Transverse colon (tissue), 4 donors: ENCODE measurements around the gene SDCCAG8. TPM values are rescaled to one million over a fixed set of nuclear protein-coding genes. Genes with fewer than 3 reads are reported as not detected.

Experiments
- DNase-seq: peaks from one replicate; pipeline ENCODE4 v3.0.0-alpha.2; 2019
- H3K27ac ChIP-seq, 4 donors: fragments of 200-600 bp; sonication (generic); 2 replicates each; pipeline ENCODE4 v1.5.1; 2016 to 2018; ENCODE audit warnings: inconsistent platforms in 4 of 4
- H3K27me3 ChIP-seq: fragments of 200-600 bp; sonication (generic); 2 replicates; pipeline ENCODE4 v1.5.1; 2017; ENCODE audit warnings: inconsistent platforms
- H3K36me3 ChIP-seq, 4 donors: fragments of 200-600 bp; sonication (generic); 2 replicates each; pipeline ENCODE4 v1.5.1; 2017 to 2019; ENCODE audit warnings: inconsistent platforms in 4 of 4
- H3K4me1 ChIP-seq, 4 donors: fragments of 200-600 bp; sonication (generic); 2 replicates each; pipeline ENCODE4 v1.5.1; 2017 to 2020; ENCODE audit warnings: inconsistent platforms in 4 of 4
- H3K4me3 ChIP-seq, 4 donors: fragments of 200-600 bp; sonication (generic); 1 replicate in 1 of 4; 2 replicates in 3 of 4; pipeline versions ENCODE4 v1.5.1 to v1.6.1; 2017 to 2019; ENCODE audit warnings: inconsistent platforms in 4 of 4
- H3K9me3 ChIP-seq, 2 donors: fragments of 200-600 bp; sonication (generic); 2 replicates each; pipeline ENCODE4 v1.5.1; 2017 to 2019; ENCODE audit warnings: inconsistent platforms in 2 of 2
- EP300 ChIP-seq: sonication (generic); formaldehyde crosslinking; IDR thresholded peaks from one replicate; pipeline ENCODE4 v1.6.1; 2017; ENCODE audit warnings: antibody characterized with exemption, low read depth
- POLR2A ChIP-seq: fragments of 450-650 bp; IDR thresholded peaks from one replicate; pipeline ENCODE4 v1.6.1; 2016; ENCODE audit warnings: antibody characterized with exemption, mild to moderate bottlenecking, moderate library complexity
- POLR2AphosphoS5 ChIP-seq, 3 donors: sonication (generic); formaldehyde crosslinking; IDR thresholded peaks; one replicate each; pipeline ENCODE4 v1.6.1; 2016; ENCODE audit warnings: antibody characterized with exemption in 3 of 3
- WGBS, 2 donors: methylation state at CpG; one replicate each; pipeline ENCODE4 v1.1.5; 2018; ENCODE audit warnings: low coverage in 1 of 2; 5-methylcytosine and 5-hydroxymethylcytosine counted together
- in situ Hi-C, 4 donors: fragments of 200-750 bp; cut with MboI; loops; one replicate each; pipeline versions ENCODE4 v1.15.0 to v1.15.1; 2017; ENCODE audit warnings: low sequenced_read_pairs in 3 of 4, low pct_ligation_motif_present in 1 of 4, low pct_unique_long_range_greater_than_20kb in 1 of 4
- intact Hi-C: fragments of 100-400 bp; cut with DNase I; formaldehyde crosslinking; loops from one replicate; pipeline ENCODE4 v1.15.1; 2023; ENCODE audit warnings: low total_unique reads
- total RNA-seq, 4 donors: library from RNA; depleted of rRNA; stranded (reverse); fragments of >200 nt; gene quantifications; one replicate each; pipeline ENCODE4 v1.1.0, GENCODE V29; 2016
- TF ChIP-seq, protein P1 (sequence below), 5 experiments: fragments of 200-600 bp in 3 of 5; fragments of 450-650 bp in 2 of 5; sonication (generic) in 3 of 5; IDR thresholded peaks; 1 replicate in 2 of 5; 2 replicates in 3 of 5; pipeline ENCODE4 v1.5.1; 2016 to 2017; ENCODE audit warnings: antibody characterized with exemption in 5 of 5, inconsistent platforms in 3 of 5, mild to moderate bottlenecking in 2 of 5, moderate library complexity in 1 of 5

SDCCAG8 gene
- total RNA-seq, 4 donors from 2014 or later: 28.8 to 101 (median 42.5) TPM

DNA sequence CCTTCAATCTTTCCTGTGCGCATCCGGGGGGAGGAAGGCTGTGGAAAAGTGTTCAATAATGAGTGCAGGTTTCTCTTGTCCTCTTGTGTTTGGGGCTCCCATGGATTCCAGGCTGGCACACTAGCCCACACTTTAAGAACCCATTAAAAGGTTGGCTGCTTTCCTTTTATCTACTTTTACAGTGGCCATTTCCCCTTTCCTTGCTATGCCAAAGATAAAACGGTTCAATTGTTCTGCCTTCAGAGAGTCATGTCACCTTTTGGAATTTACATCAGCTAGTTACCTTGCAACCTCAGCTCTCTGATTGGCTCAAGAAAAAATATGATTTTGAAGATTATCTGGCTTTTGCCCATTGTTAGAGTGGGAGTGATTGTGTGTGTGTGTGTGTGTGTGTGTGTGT is 182.3 kb downstream of the SDCCAG8 start:
- intact Hi-C loops (no loop called here), in situ Hi-C loops (no loop called here)
- no peaks in the 10 kb centered on the region for H3K4me1 ChIP-seq
- no peak for DNase-seq
- 69 to 93% methylated on average over 1 to 3 of the region's 3 CpGs for WGBS, 2 donors
- H3K36me3 ChIP-seq: no peaks in the 10 kb centered on the region
- no peaks in the 10 kb centered on the region for H3K9me3 ChIP-seq
- no peaks in the 10 kb centered on the region for H3K27me3 ChIP-seq
- no peak overlapping the region for H3K27ac ChIP-seq
- H3K4me3 ChIP-seq: no peak overlapping the region
- TF ChIP-seq EP300 (no peak), POLR2A (no peak), POLR2AphosphoS5 (IDR thresholded peaks at IDR 0.05) (no peak)
- TF ChIP-seq, protein P1, sequence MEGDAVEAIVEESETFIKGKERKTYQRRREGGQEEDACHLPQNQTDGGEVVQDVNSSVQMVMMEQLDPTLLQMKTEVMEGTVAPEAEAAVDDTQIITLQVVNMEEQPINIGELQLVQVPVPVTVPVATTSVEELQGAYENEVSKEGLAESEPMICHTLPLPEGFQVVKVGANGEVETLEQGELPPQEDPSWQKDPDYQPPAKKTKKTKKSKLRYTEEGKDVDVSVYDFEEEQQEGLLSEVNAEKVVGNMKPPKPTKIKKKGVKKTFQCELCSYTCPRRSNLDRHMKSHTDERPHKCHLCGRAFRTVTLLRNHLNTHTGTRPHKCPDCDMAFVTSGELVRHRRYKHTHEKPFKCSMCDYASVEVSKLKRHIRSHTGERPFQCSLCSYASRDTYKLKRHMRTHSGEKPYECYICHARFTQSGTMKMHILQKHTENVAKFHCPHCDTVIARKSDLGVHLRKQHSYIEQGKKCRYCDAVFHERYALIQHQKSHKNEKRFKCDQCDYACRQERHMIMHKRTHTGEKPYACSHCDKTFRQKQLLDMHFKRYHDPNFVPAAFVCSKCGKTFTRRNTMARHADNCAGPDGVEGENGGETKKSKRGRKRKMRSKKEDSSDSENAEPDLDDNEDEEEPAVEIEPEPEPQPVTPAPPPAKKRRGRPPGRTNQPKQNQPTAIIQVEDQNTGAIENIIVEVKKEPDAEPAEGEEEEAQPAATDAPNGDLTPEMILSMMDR (IDR thresholded peaks at IDR 0.05): no peak

DNA sequence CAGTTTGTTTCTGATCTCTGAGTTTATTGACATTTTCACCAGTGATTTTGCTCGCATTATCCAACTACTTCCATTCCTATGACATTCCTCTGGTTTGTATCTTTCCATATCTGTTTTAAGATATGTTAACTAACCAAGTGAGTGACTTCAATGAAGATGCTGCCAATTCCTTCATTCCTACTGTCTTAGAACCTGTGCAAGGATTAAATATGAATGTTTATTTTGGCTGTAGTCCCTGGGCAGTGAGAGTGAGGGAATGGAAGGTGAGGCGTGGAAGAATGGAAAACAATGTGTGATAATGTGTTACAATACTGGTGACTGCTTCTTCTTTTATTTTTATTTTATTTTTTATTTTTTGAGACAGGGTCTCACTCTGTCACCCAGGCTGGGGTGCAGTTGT is 183.0 kb downstream of the SDCCAG8 start:
- Histone ChIP-seq H3K27me3 (no peaks in the 10 kb centered on the region), H3K27ac (no peak overlapping the region), H3K4me3 (no peak overlapping the region), H3K4me1 (no peaks in the 10 kb centered on the region), H3K36me3 (no peaks in the 10 kb centered on the region), H3K9me3 (no peaks in the 10 kb centered on the region)
- in situ Hi-C loops: no loop called here
- intact Hi-C loops: no loop called here
- no peak for DNase-seq
- TF ChIP-seq, protein P1 (IDR thresholded peaks at IDR 0.05): no peak
- no peak for TF ChIP-seq POLR2A
- TF ChIP-seq POLR2AphosphoS5 (IDR thresholded peaks at IDR 0.05): no peak
- no peak for TF ChIP-seq EP300
- 41 to 86% methylated on average over 1 to 2 of the region's 2 CpGs for WGBS, 2 donors

GRCh38 chr1:243440406-243440805 is 184.6 kb downstream of the SDCCAG8 start:
- intact Hi-C loops (no loop called here), in situ Hi-C loops (no loop called here)
- TF ChIP-seq POLR2A: no peak
- TF ChIP-seq, protein P1 (IDR thresholded peaks at IDR 0.05): no peak
- TF ChIP-seq POLR2AphosphoS5 (IDR thresholded peaks at IDR 0.05): no peak
- TF ChIP-seq EP300: no peak
- DNase-seq: no peak
- H3K27me3 ChIP-seq: no peaks in the 10 kb centered on the region
- 89 to 100% methylated on average over 2 of the region's 2 CpGs for WGBS, 2 donors
- no peaks in the 10 kb centered on the region for H3K36me3 ChIP-seq
- no peak overlapping the region for H3K27ac ChIP-seq
- no peaks in the 10 kb centered on the region for H3K4me1 ChIP-seq
- no peaks in the 10 kb centered on the region for H3K9me3 ChIP-seq
- H3K4me3 ChIP-seq: no peak overlapping the region

GRCh38 chr1:243441601-243442000 is 185.8 kb downstream of the SDCCAG8 start:
- TF ChIP-seq, protein P1 (IDR thresholded peaks at IDR 0.05): no peak
- TF ChIP-seq EP300 (no peak), POLR2AphosphoS5 (IDR thresholded peaks at IDR 0.05) (no peak), POLR2A (no peak)
- no peaks in the 10 kb centered on the region for H3K36me3 ChIP-seq
- intact Hi-C loops (no loop called here), in situ Hi-C loops (no loop called here)
- H3K27ac ChIP-seq: no peak overlapping the region
- no peak overlapping the region for H3K4me3 ChIP-seq
- DNase-seq: no peak
- H3K4me1 ChIP-seq: no peaks in the 10 kb centered on the region
- no peaks in the 10 kb centered on the region for H3K27me3 ChIP-seq
- H3K9me3 ChIP-seq: no peaks in the 10 kb centered on the region
